Measurements from ENCODE around the gene EIF3A.

GRCh38 chr10:119090026-119090795 lies 9.6 kb upstream of the EIF3A start:
- no peak for TF ChIP-seq POLR2AphosphoS5 (IDR thresholded peaks at IDR 0.05; ENCODE audit: low read depth, low read length)
- TF ChIP-seq TAF1 (IDR thresholded peaks at IDR 0.05; ENCODE audit: borderline replicate concordance, low read depth, low read length) = no peak

All from GM12892 (cell line).